CD4-positive, alpha-beta T cell treated with Interferon alpha-2 for 1 hour (primary cell): ENCODE data around the gene SHPK.

Experiments used
- DNase-seq, 2 donors: peaks; one replicate each; pipeline ENCODE4 v3.0.0-alpha.2; 2020 to 2022

SHPK gene

GRCh38 chr17:3659541-3660111 lies 23.6 kb upstream of the SHPK start:
- no peak for DNase-seq

GRCh38 chr17:3658784-3659449 lies 22.9 kb upstream of the SHPK start:
- DNase-seq, result no peak

- no peak for DNase-seq
These were observed 22.1 kb upstream of the SHPK start for GRCh38 chr17:3657874-3658783.

- DNase-seq, result no peak
These were observed 21.5 kb upstream of the SHPK start for GRCh38 chr17:3657588-3657869.

- no peak for DNase-seq
These were observed 20.9 kb upstream of the SHPK start for GRCh38 chr17:3656755-3657587.

- DNase-seq, result no peak
These were observed 20.3 kb upstream of the SHPK start for GRCh38 chr17:3656353-3656752.

- DNase-seq, result no peak
These were observed 19.7 kb upstream of the SHPK start for GRCh38 chr17:3655766-3656165.

- DNase-seq, result peak; percentile 25 to 39
These were observed 11.9 kb upstream of the SHPK start for GRCh38 chr17:3647769-3648555.

GRCh38 chr17:3647251-3647650 lies 11.2 kb upstream of the SHPK start:
- DNase-seq, result no peak

GRCh38 chr17:3645310-3645709 lies 9.3 kb upstream of the SHPK start:
- no peak for DNase-seq

GRCh38 chr17:3643889-3644349 lies 7.9 kb upstream of the SHPK start:
- DNase-seq, result no peak

- no peak for DNase-seq
These were observed 5.9 kb upstream of the SHPK start for GRCh38 chr17:3641717-3642486.

- DNase-seq, result no peak
These were observed 5.0 kb upstream of the SHPK start for GRCh38 chr17:3641014-3641413.

GRCh38 chr17:3639981-3640596 lies 4.0 kb upstream of the SHPK start:
- peak in 1 of 2 donors; percentile 60 for DNase-seq

- no peak for DNase-seq
These were observed 891 bp upstream of the SHPK start for GRCh38 chr17:3636908-3637373.

- no peak for DNase-seq
These were observed 436 bp downstream of the SHPK start for GRCh38 chr17:3635474-3636153.

- DNase-seq, result no peak
These were observed 3.8 kb downstream of the SHPK start for GRCh38 chr17:3632287-3632686.

- DNase-seq, result no peak
These were observed 5.3 kb downstream of the SHPK start for GRCh38 chr17:3630781-3631180.

GRCh38 chr17:3627769-3628167 lies 8.3 kb downstream of the SHPK start:
- no peak for DNase-seq
